ENCODE data around the gene HLA-F.

The HLA-F gene

GRCh38 chr6:29751480-29751879 is 28.2 kb downstream of the HLA-F start:
- Histone ChIP-seq H2BK12ac (ENCODE audit: low read length) (no peak overlapping the region), H3K27ac (ENCODE audit: low read depth, low read length) (no peak overlapping the region), H2BK5ac (ENCODE audit: low read depth, low read length, poor library complexity) (no peak overlapping the region), H4K8ac (ENCODE audit: low read depth, low read length) (no peak overlapping the region), H3K9ac (ENCODE audit: low read length) (no peak overlapping the region), H3K79me2 (ENCODE audit: control insufficient read depth, insufficient read depth, low read length, poor library complexity) (no peaks in the 10 kb centered on the region), H3K79me1 (ENCODE audit: low read length) (peaks cover 2% of the 10 kb centered on the region), H2AFZ (ENCODE audit: insufficient read depth, low read length, poor library complexity) (no peak overlapping the region), H3K4me1 (ENCODE audit: control insufficient read depth in 1 of 2, insufficient read depth in 2 of 2, low read length in 2 of 2) (peaks cover 12 to 14% of the 10 kb centered on the region in 2 experiments), H4K91ac (ENCODE audit: low read depth, low read length) (no peak overlapping the region), H3K4ac (ENCODE audit: low read depth, low read length) (no peak overlapping the region), H3K14ac (ENCODE audit: low read length) (no peak overlapping the region), H3K18ac (ENCODE audit: low read length) (no peak overlapping the region), H3K23ac (ENCODE audit: low read length) (no peak overlapping the region), H2AK5ac (ENCODE audit: low read length) (no peak overlapping the region), H2BK120ac (ENCODE audit: insufficient read depth, low read length, poor library complexity) (no peak overlapping the region), H3K36me3 (ENCODE audit: control insufficient read depth in 1 of 2, insufficient read depth in 2 of 2, low read length in 2 of 2) (no peaks in the 10 kb centered on the region), H3K4me3 (ENCODE audit: low read depth, low read length) (no peak overlapping the region), H3K27me3 (ENCODE audit: insufficient read depth, low read length) (peaks cover 16% of the 10 kb centered on the region), H4K12ac (ENCODE audit: low read depth, low read length) (no peak overlapping the region), H3K4me2 (ENCODE audit: low read length) (no peak overlapping the region), H3K9me3 (ENCODE audit: insufficient read depth, low read depth, low read length) (peaks cover 7% of the 10 kb centered on the region)
- DNase-seq, result no peak
- no CpG with 5 or more reads among the region's 3 CpGs for WGBS (ENCODE audit: extremely low coverage, insufficient coverage, insufficient read length)

- WGBS (ENCODE audit: extremely low coverage, insufficient coverage, insufficient read length), result no CpG with 5 or more reads among the region's 64 CpGs
- Histone ChIP-seq H3K23ac (ENCODE audit: low read length) (no peak overlapping the region), H3K9me3 (ENCODE audit: insufficient read depth, low read depth, low read length) (peaks cover 7% of the 10 kb centered on the region), H4K8ac (ENCODE audit: low read depth, low read length) (peak overlapping the region; percentile 17), H3K79me1 (ENCODE audit: low read length) (peaks cover 2% of the 10 kb centered on the region), H3K4me2 (ENCODE audit: low read length) (peak overlapping the region; percentile 80), H2AFZ (ENCODE audit: insufficient read depth, low read length, poor library complexity) (peak overlapping the region; percentile 69), H3K27me3 (ENCODE audit: insufficient read depth, low read length) (peaks cover 16% of the 10 kb centered on the region), H2BK5ac (ENCODE audit: low read depth, low read length, poor library complexity) (no peak overlapping the region), H3K79me2 (ENCODE audit: control insufficient read depth, insufficient read depth, low read length, poor library complexity) (no peaks in the 10 kb centered on the region), H2AK5ac (ENCODE audit: low read length) (no peak overlapping the region), H3K4me3 (ENCODE audit: low read depth, low read length) (peak overlapping the region; percentile 62), H3K4me1 (ENCODE audit: control insufficient read depth in 1 of 2, insufficient read depth in 2 of 2, low read length in 2 of 2) (peaks cover 17 to 18% of the 10 kb centered on the region in 2 experiments), H3K27ac (ENCODE audit: low read depth, low read length) (no peak overlapping the region), H2BK12ac (ENCODE audit: low read length) (no peak overlapping the region), H3K14ac (ENCODE audit: low read length) (no peak overlapping the region), H3K18ac (ENCODE audit: low read length) (no peak overlapping the region), H3K4ac (ENCODE audit: low read depth, low read length) (no peak overlapping the region), H4K12ac (ENCODE audit: low read depth, low read length) (no peak overlapping the region), H3K9ac (ENCODE audit: low read length) (no peak overlapping the region), H4K91ac (ENCODE audit: low read depth, low read length) (no peak overlapping the region), H2BK120ac (ENCODE audit: insufficient read depth, low read length, poor library complexity) (no peak overlapping the region), H3K36me3 (ENCODE audit: control insufficient read depth in 1 of 2, insufficient read depth in 2 of 2, low read length in 2 of 2) (no peaks in the 10 kb centered on the region)
- DNase-seq, result peak; percentile 96 to 98
Observed at GRCh38 chr6:29752451-29753308, 29.4 kb downstream of the HLA-F start.

GRCh38 chr6:29753309-29753644 is 30.0 kb downstream of the HLA-F start:
- Histone ChIP-seq H2BK12ac (ENCODE audit: low read length) (no peak overlapping the region), H2AFZ (ENCODE audit: insufficient read depth, low read length, poor library complexity) (no peak overlapping the region), H3K14ac (ENCODE audit: low read length) (no peak overlapping the region), H3K79me2 (ENCODE audit: control insufficient read depth, insufficient read depth, low read length, poor library complexity) (no peaks in the 10 kb centered on the region), H4K12ac (ENCODE audit: low read depth, low read length) (no peak overlapping the region), H2BK5ac (ENCODE audit: low read depth, low read length, poor library complexity) (no peak overlapping the region), H3K27me3 (ENCODE audit: insufficient read depth, low read length) (peaks cover 14% of the 10 kb centered on the region), H3K9me3 (ENCODE audit: insufficient read depth, low read depth, low read length) (peaks cover 7% of the 10 kb centered on the region), H2BK120ac (ENCODE audit: insufficient read depth, low read length, poor library complexity) (no peak overlapping the region), H3K9ac (ENCODE audit: low read length) (no peak overlapping the region), H3K18ac (ENCODE audit: low read length) (no peak overlapping the region), H3K4me2 (ENCODE audit: low read length) (peak overlapping the region; percentile 80), H4K91ac (ENCODE audit: low read depth, low read length) (no peak overlapping the region), H3K27ac (ENCODE audit: low read depth, low read length) (no peak overlapping the region), H3K4ac (ENCODE audit: low read depth, low read length) (no peak overlapping the region), H3K4me1 (ENCODE audit: control insufficient read depth in 1 of 2, insufficient read depth in 2 of 2, low read length in 2 of 2) (peaks cover 19 to 21% of the 10 kb centered on the region in 2 experiments), H3K36me3 (ENCODE audit: control insufficient read depth in 1 of 2, insufficient read depth in 2 of 2, low read length in 2 of 2) (no peaks in the 10 kb centered on the region), H3K23ac (ENCODE audit: low read length) (no peak overlapping the region), H3K79me1 (ENCODE audit: low read length) (peaks cover 2% of the 10 kb centered on the region), H3K4me3 (ENCODE audit: low read depth, low read length) (no peak overlapping the region), H4K8ac (ENCODE audit: low read depth, low read length) (no peak overlapping the region), H2AK5ac (ENCODE audit: low read length) (no peak overlapping the region)
- no CpG with 5 or more reads among the region's 4 CpGs for WGBS (ENCODE audit: extremely low coverage, insufficient coverage, insufficient read length)
- DNase-seq, result no peak

- no peak overlapping the region for H4K12ac ChIP-seq (ENCODE audit: low read depth, low read length)
- no CpG with 5 or more reads among the region's 23 CpGs for WGBS (ENCODE audit: extremely low coverage, insufficient coverage, insufficient read length)
- no peak overlapping the region for H3K9ac ChIP-seq (ENCODE audit: low read length)
- no peaks in the 10 kb centered on the region for H3K36me3 ChIP-seq (ENCODE audit: control insufficient read depth in 1 of 2, insufficient read depth in 2 of 2, low read length in 2 of 2)
- H3K27me3 ChIP-seq (ENCODE audit: insufficient read depth, low read length), result no peaks in the 10 kb centered on the region
- H2BK5ac ChIP-seq (ENCODE audit: low read depth, low read length, poor library complexity), result no peak overlapping the region
- no peaks in the 10 kb centered on the region for H3K79me2 ChIP-seq (ENCODE audit: control insufficient read depth, insufficient read depth, low read length, poor library complexity)
- H3K14ac ChIP-seq (ENCODE audit: low read length), result no peak overlapping the region
- no peak overlapping the region for H2AFZ ChIP-seq (ENCODE audit: insufficient read depth, low read length, poor library complexity)
- no peak overlapping the region for H2AK5ac ChIP-seq (ENCODE audit: low read length)
- peak overlapping the region; percentile 94 for H3K23ac ChIP-seq (ENCODE audit: low read length)
- H3K4me1 ChIP-seq (ENCODE audit: control insufficient read depth in 1 of 2, insufficient read depth in 2 of 2, low read length in 2 of 2), result peaks cover 15 to 17% of the 10 kb centered on the region in 2 experiments
- no peak overlapping the region for H3K4me3 ChIP-seq (ENCODE audit: low read depth, low read length)
- H2BK120ac ChIP-seq (ENCODE audit: insufficient read depth, low read length, poor library complexity), result no peak overlapping the region
- H3K18ac ChIP-seq (ENCODE audit: low read length), result no peak overlapping the region
- peak; percentile 71 to 84 for DNase-seq
- no peak overlapping the region for H3K4ac ChIP-seq (ENCODE audit: low read depth, low read length)
- no peak overlapping the region for H2BK12ac ChIP-seq (ENCODE audit: low read length)
- peaks cover 7% of the 10 kb centered on the region for H3K9me3 ChIP-seq (ENCODE audit: insufficient read depth, low read depth, low read length)
- H4K91ac ChIP-seq (ENCODE audit: low read depth, low read length), result no peak overlapping the region
- no peak overlapping the region for H3K4me2 ChIP-seq (ENCODE audit: low read length)
- H3K79me1 ChIP-seq (ENCODE audit: low read length), result no peaks in the 10 kb centered on the region
- H3K27ac ChIP-seq (ENCODE audit: low read depth, low read length), result no peak overlapping the region
- H4K8ac ChIP-seq (ENCODE audit: low read depth, low read length), result no peak overlapping the region
Observed at GRCh38 chr6:29755295-29755871, 32.1 kb downstream of the HLA-F start.
